Measurements from ENCODE around the gene LIN7C.

Gene LIN7C

DNA sequence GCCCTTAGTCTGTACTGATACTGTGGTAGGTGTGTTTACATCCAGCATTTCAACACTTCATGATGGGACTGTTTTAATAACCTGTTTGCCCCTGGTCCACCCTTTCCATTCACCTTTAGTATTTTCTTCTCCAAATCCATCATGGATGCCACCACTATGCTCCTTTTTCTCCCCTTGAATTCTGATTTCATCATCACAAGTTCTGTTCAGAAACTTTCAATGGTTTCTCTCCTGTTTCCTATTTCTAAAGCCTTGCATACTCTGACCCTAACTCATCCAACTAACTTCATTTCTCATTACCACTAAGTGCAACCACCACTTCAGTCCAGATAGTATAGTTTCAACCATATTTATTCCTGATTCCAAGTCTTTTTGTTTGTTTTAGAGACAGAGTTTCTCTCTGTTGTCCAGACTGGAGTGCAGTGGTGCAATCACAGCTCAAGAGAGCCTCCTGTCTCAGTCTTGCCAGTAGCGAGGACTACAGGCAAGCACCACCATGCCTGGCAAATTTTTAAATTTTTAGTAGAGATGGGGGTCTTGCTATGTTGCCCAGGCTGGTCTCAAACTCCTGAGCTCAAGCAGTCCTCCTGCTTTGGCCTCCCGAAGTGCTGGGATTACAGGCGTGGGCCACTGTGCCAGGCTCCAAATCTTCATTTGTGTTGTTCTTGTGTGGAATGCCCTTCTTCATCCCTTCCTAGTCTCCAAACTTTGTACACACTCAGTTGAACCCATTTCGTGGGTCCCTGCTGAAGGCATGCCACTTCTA is 1.2 kb upstream of the LIN7C start:
- peak in 1 of 4 experiments; percentile 12 for DNase-seq

DNA sequence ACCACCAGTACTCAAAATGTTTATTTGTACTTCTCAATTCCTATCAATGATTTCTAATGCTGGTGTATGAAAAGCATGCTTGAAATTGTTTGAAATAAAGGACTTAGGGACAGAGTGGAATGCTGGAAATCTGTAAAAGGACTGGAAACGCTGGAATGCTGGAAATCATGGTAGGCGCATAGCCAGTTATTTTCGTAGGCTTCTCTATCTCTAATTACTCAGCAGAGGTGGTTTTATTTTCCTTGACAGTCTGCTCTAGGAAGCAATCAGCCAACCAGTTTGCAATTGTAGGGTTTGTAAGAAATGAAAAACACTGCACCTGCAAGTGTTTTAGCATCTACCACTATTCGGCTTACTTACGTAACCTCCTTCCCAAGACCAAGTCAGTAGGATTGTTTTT is 788 bp downstream of the LIN7C start:
- no peak for DNase-seq

DNA sequence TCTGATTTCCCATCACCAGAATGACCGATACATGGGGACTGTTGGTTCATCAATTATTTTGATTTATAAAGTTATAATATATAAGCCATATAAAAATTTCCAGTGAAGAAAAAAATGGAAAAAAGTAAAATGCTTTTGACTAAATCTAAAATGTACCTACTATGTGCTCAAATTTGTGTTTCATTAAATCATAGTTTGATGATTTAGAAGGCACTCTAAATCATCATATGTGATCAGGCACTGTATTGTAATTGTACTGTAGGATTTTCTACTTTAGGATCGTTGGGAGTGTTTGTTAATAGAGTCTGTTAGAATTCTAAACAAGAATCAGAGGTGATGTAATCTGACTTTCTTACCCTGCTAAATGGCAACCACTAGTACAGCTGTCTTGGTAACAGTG is 2.4 kb downstream of the LIN7C start:
- no peak for DNase-seq

DNA sequence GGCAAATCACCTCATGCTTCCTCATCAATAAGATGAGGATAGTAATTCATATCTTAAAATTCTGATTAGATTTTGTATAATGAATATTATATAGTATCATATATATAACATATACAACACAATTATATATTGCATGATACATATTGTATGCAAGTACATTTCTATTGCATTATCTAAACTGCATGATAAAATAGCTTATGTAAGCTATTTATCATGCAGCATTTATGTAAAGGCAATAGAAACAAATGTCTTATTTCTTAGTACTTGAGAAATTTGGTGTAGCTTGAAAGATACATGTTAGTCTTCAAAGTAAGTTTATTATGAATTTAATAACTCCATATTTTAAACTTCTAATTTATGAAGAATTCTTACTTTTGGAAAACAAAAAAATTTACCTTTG is 5.5 kb downstream of the LIN7C start:
- no peak for DNase-seq

DNA sequence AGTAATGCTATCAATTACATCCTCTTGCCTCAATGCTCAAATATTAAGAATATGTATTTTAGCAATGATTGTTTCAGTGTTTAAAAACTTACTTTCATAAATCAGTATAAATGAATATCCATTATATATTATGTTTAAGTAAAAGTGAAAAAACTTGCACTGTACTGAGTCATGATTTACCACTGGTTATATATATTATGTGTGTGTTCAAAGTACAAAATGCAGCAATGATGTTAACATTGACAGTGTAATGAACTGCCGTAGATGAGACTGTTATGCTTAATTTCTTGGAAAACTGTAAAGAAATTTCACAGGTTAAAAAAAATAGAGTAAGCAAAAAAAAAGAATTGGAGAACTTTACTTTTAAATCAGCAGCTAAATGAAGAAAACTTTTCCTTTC is 8.7 kb downstream of the LIN7C start:
- no peak for DNase-seq

DNA sequence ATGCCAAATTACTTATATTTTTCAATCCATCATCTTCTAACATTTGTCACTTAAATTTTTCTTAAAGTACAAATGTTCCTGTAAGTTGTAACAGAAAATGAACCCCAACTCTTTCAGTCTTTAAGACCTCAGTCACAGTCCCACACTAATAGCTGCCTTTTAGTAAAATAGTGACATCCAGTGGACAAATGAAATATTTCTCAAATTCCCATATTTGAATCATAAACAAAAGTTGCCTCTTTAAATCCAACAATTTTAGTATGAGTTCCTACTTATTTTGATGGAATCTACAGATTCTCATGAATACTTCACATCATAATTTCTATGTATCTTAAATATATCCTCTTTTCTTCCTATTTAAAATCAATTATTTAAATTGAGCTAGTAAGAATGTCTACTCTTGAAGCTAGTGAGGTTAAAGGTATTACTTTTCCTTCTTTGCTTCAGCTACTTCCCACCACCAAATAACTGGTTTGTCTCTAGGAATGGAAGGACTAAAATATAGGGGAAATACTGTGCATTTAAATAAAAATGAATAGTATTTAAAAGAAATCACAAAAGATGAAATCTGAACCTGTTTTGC is 9.2 kb downstream of the LIN7C start:
- peak in 2 of 4 experiments; percentile 43 to 57 for DNase-seq

DNA sequence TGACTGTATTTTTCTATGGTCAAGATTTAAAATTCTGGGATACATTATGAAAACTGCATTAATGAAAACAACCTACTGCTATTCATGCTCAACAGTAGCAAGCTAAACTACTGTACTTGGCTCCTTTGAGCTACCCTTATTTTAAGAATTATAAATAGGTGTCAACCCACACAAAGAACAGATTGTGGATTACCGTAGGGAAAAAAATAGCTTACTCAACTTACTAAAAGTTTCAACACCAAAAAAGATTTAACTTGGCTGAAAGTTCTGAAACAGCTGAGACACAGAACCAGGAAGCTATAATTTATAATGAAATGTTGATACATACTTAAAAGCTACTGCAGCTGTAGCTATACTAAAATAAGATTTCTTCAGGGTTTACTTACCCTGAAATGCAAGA is 10.1 kb downstream of the LIN7C start:
- no peak for DNase-seq

DNA sequence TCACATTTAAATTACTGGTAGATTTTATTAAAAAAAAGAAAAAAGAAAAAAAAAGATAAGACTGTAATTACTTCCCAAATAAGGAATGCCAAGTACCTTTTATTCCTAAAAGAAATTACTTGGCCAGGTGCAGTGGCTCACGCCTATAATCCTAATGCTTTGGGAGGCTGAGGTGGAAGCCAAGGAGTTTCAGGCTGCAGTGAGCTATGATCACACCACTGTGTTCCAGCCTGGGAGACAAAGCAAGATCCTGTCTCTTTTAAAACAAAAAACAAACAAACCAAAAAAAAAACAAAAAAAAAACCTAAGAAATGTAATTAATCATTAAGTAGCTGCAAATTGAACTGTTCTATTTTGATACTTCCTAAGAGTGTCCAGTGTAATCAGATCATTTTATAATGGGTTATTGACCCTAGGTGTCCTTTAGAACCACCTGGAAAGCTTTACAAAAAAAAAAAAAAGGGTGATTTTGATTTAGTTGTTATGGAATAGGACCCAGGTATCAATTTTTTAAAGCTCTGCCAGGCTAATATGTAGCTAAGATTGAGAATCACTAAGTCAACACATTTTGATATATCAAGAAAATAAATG is 10.8 kb downstream of the LIN7C start:
- no peak for DNase-seq

DNA sequence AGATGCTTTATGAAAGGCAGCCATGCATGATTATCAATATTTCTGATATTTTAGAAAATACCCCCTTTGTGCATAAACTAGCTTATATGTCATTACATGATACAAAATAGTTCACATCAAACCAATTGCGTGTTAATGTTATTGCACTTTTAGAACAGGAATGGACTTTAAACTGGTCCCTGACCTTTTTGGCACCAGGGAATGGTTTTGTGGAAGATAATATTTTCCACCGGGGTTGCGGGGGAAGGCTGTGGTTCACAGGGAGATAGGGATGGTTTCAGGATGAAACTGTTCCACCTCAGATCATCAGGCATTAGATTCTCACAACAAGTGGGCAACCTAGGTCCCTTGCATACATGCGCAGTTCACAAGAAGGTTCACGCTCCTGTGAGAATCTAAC is 17.5 kb downstream of the LIN7C start:
- no peak for DNase-seq

DNA sequence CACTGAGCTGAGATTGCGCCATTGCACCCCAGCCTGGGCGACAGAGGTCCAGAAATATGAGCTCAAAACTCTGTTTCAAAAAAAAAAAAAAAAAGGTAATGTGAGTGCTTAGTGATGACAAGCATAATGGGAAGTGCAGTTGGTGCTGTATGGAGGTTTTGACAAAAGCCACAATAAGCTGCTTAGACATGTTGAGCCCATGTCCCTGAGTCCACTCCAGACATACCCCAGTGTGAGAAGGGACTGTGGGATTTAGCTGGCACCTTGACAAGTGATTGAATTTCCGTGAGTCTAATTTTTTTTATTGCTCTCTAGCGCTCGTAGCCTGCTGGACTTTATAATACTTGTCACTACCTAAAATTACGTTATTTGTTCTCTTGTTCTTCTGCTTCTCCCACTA is 18.9 kb downstream of the LIN7C start:
- DNase-seq: no peak

DNA sequence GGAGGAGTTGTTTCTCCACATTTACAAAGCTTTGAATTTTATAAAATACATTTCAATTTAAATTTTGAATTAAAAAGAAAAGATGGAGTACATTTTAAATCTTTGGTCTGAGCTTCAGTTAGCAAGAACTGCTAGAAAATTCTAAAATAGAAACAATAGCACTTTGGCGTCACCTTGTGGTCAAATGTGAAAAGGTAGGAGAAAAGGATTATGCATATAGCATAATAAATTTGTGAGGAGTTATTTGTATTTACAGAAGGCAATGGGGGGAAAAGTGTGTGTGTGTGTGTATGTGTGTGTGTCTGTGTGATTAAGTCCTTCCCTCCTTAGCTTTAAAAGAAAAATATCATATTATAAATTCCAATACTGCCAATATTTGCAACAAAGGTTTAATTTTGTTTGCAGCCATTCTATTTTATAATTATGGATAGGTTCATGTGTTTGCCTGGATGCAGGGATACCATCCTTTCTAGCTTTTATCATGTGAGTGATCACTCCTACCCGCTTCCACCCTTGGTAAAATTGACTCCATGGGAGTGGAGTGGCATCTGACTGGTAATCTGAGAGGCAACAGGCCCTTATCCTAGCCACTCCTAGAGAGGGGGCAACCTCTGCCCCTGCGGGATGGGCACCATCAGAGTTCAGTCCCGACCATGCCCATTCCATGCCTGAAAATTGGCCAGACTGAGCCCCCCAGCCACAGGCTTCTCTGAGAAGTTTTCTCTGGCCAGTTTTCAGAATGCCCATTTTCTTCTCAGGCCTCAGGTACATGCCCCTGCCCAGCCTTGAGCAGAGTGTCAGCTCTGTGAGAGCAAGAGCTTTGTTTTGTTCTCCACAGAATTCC is 20.4 kb downstream of the LIN7C start:
- peak; percentile 57 to 83 (median 74) for DNase-seq

DNA sequence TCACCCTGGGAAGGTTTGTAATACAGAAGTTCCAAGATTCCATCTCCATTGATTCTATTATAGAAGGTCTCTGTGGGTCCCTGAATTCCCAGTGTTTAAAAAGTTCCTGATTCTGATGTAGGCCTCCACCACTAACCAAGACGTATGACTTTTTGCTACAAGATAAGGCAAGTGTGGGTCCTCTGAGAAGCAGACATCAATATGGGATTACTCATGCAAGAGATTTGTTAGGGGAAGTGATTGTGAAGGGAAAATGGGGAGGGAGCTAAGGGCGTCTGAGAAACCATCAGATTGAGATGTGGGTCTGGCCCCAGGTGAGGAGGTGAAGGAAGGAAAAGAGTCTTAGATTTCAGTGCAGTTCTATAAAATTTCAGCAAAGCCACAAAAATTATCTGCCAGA is 23.8 kb downstream of the LIN7C start:
- DNase-seq: no peak

DNA sequence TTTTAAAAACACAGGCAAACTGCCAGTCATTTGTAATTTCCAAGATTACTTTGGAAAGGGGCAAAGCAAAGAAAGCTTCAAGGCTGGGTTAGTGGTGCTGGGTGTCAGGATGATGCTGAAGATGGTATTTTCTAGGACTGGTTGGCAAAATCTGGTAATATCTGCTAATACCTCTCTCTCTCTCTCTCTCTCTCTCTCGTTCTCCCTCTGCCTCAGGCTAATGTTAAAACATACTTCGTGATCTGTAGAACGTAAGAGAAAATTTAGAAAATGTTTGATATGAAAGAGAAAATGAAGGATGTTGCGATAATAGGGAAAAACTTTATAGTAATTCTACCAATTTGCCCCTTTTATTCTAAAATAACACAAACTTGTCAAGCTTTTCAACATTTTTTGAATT is 24.6 kb downstream of the LIN7C start:
- DNase-seq: no peak

DNA sequence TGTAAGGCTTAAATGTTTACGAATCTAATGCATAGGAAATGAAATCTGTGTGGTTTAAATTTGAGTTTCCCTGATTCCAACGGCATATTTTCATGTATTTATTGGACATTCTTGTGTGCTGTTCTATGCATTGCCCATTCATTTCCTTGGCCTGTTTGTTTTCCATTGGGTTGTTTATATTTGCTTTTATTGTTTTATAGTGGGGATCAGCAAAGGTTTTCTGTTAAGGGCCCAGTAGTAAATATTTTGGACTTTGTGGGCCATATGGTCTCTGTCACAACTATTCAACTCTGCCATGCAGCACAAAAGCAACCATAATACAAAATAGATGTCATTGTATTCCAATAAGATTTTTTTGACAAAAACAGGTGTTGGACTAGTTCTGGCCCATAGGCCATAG is 28.7 kb downstream of the LIN7C start:
- no peak for DNase-seq

DNA sequence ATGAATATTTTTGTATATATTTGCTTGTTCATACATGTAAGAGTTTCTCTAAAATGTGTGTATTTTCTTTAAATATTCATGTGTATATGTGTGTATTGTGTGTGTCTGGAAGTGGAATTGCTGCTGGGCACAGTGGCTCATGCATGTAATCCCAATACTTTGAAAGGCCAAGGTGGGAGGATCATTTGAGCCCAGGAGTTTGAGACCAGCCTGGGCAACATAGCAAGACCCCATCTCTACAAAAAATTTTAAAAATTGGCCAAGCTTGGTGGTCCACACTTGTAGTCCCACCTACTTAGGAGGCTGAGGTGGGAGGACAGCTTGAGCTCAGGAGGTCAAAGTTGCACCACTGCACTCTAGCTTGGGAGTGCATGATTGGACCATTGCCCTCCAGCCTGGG is 29.3 kb downstream of the LIN7C start:
- no peak for DNase-seq

DNA sequence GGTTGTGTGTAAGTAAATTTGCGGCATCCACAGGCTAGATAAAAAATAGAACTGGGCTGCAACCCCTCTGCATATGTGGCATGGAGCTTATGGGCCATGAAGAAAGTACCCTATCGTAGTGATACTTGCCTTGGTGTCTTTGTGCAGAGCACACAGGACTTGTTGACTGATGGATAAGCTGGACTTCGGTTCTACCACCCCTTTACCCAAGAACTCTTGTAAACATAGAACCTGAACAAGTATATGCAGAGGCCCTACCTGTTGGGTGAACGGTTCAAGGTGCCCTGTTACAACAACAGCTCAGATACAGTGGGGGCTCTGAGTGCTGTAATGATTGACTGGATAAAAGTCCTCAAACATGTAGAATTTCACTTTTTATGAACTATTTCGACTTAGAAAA is 30.9 kb downstream of the LIN7C start:
- no peak for DNase-seq

DNA sequence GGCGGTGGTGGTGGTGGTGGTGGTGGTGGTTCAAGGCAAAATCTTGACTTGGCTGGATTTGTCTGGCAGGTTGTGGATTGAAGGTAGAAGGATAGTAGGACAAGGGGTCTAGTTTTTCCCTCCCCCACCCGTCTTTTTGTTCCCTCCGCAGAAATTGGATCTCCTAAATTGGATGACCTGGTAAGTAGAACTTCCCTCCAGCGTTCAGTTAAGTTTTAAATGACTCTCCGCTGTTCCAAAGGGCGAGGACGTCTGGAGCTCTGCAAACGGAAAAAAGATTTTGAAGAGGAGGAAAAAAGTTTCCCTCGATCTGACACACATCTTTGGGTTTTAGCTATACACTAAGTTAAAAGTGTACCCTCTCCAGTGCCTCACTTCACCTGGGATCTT is 33.6 kb downstream of the LIN7C start:
- no peak for DNase-seq

DNA sequence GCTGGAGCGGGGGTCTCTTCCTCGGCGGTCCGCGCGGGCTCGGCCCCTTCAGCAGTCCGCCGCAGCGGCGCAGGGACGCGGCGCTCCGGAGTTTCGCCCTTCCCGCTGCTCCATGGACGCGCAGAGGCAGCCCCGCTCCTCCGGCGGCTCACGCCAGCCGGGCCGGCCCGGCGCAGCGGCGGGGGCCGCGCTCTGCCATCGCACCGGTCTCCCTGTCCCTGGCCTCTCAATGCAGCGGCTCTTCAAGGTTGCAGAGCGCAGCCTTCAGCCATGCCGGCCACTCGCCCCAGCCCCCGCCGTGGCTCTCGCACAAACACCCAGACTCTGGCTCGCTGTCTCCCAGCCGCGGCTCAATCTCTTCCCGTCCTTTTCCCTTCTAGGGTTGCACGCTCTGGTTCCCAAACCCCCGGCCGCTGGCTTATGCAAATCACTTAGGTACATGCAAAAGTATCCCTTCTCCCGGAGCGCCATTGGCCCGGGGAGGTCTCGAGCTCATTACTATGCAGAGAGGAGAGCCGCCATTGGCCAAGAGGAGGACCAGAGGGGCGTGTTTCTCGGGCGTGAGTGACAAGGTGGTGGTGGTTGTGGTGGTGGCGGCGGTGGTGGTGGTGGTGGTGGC is 34.1 kb downstream of the LIN7C start, which contains the start of gene LGR4:
Gene LGR4 (minus strand): TSS at position 393 of the 619 bp plus-strand sequence. CDS start 488 bp downstream, outside the sequence.
- DNase-seq: peak; percentile 87 to 92 (median 90)

DNA sequence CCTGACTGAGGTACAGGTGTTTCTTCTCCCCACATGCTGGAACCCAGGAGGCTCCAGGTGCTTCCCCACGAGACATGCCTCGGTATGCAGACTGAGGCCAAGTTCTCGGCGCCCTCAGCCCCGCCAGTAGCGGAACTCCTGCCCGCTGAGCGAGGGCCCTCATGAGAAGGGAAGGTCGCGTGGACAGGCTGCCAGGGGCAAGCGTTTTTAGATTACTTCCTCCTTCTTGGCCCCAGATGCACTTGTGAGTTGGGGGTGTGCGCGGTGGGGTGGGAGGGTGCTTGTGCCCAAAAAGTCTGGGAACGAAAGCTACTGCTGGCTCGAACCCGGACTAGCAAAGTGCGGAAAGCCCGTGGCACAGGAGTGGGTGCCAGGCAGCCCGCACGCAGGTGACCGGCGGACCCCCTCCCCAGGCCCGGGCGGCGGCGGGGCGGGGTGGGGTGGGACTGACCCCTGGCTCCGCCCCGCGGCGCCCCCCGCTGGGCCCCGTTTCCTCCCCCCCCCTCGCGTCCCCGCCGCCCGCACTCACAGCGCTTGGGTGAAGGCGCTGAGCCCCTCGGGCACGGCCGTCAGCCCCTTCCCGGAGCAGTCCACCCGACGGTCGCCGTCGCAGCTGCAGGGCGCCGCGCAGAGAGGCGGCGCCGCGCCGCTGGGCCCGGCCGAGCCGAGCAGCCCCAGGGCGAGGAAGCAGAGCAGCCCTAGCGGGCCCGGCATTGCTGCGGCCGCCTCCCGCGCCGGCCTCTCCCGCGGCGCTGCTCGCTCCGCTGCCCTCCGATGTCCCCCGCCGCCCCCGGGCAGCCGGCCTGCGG is 34.8 kb downstream of the LIN7C start:
- peak; percentile 67 to 81 (median 78) for DNase-seq

DNA sequence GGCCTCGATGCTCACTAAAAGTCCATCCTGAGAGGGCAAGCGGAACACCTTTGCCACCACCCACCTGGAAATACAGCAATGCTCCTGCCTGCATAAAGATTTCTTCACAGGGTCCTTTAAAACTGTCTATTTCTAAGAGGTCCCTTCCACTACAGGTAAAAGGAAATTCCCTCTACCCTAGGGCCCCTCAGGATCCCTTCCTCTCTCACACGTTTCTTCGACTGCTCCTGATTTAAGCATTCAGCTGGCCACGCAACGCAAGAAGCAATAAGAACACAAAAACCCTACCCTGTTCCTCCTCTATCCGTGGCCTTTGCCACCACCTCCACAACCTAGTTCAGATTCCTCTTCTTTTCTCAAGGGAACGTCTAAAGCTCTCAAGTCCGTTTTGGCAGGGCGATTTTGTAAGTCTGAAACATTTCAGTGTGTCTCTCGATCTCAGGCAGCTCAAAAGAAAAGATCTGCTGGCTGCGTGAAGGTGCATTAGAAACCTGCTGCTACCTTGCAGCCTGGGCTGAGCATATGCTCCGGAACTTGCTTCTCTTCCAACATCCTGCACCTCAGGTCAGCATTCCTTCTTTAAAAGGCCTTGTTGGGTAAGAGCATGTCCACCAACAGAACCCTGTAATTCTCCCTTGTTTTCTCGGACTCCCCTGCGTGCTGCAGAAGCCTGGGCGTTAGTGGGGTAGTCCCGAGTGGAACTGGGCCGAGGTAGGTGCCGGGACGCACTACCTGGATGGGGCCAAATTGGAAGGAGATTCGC is 35.6 kb downstream of the LIN7C start:
- peak in 3 of 4 experiments; percentile 20 to 32 (median 25) for DNase-seq

DNA sequence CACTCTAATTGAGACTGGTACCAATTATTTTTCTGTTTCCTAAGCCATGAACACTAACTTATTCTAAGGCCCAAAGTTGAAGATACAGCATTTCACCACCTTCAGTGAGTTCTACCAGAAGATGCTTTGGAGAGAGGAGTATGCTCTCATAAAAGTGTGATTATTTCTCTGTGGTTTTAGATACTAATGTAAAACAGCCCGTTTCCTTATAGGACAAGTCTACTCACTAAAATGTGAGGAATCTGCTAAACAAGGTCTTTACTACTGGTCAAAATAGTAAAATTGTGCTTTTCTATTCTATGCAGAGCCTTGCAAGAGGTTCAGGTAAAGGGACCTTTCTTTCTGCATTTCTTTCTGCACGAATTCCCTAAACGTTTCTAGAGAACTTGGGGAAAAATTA is 36.4 kb downstream of the LIN7C start:
- no peak for DNase-seq

Measured in suppressor macrophage (primary cell).